ENCODE data around the gene TMEM26.
"Not testable (repeated sequence)": the region's sequence is repeated elsewhere in the genome, so short reads cannot be mapped to it uniquely, and the experiment has no call there.

The TMEM26 gene

DNA sequence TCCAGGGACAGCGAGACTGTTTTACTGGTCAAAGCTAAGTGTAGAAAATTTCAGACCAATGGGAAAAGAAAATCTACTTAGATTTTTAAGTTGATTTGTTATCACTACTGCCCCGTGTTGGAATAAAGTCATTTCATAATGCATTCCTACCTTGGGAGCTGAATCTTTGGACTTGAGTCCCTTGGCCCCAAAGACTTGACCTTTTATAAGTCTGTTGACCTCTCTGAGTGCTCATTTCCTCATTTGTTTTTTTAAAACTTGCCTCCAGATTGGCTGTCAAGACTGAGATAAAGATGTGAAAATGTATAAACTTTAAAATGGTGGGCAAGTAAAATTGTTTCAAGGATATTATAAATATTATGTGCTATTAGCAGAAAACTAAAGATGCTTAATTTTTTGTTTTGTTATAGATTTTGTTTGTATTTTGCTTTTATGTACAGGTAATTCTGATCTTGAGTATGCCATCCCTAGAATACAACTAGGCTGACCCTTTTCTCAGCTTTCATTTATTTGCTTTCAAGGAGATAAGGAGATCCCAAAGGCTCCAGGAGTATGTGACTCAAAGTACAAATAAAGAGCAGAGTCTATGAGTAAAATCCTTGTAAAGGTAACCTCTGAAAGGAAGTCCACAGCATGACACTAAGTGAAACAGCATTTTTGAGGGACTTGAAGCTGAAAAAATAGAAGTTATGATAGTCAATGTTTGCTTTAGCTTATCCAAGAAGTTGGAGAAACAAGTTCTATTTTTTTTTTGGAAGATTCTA is 54.6 kb downstream of the TMEM26 start:
- no peak for DNase-seq

DNA sequence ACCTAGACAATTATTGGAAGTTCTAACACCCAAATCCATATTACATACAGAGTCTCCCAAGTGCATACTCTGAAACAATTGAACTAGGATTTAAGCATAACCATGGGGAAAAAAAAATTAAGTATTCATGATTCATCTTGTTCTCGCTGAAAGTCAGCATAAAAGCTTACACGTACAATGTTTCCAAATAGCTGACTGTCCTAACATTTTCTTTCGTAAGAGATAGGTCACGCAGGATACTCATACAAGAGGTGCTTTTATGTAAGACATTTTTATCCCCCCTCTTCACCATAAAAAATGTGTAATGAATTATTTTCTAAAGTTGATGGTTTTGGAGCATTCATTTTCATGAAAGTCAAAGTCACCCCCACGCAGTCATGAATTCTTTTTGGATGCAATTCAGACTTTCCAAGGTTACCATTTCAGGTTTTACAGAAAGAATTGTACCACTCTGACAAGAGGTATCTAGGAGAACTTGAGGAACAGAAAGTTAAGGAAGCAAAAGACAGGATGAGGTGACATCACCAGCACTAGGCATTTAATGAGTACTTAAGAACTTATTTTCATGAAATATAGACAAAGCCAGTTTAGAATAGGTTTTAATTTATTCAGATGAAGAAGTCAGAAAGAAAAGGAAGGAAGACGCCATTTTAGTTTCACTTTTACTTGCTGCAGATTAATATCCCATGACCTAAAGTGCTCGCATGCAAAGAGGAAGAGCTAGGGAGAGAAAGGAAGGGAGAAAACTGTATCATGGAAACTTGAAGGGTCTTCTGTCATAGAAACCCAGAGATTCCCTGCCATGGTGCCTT is 55.8 kb downstream of the TMEM26 start:
- DNase-seq: no peak

DNA sequence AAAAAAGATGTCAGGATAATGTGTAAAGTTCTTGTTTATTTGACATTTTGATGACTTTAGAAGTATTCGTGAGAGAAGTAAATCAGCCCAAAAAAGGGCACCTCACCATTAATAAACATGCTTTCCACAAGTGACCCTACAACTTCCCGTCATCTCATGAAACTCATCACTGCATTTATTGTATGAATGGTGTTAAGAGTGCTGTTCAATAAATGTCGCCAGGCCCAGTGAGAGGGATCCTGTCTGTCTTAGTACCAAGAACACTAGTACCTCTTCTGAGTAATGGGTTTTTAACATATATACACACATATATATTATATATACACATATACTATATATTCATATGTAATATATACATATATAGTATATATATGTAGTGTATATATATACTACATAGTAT is 61.9 kb downstream of the TMEM26 start:
- no peak for DNase-seq

DNA sequence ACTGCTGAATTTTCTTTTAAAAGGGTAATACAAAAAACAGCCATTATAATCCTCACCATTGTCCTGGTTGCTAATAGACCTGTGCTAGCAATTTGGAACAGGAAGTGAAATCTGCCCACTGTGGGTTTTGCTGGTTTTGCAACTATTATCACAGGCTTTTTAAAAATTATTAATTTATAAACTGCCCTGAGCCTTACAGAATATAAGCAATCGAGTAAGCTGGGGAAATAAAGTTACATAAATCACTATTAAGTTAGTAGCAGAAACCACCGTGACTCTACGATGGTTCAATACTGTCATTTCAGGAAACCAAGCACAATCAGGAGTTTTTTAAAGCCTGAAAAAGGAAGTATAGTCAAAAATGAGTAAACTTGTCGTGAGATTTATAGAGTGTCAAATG is 62.3 kb downstream of the TMEM26 start:
- no peak for DNase-seq

DNA sequence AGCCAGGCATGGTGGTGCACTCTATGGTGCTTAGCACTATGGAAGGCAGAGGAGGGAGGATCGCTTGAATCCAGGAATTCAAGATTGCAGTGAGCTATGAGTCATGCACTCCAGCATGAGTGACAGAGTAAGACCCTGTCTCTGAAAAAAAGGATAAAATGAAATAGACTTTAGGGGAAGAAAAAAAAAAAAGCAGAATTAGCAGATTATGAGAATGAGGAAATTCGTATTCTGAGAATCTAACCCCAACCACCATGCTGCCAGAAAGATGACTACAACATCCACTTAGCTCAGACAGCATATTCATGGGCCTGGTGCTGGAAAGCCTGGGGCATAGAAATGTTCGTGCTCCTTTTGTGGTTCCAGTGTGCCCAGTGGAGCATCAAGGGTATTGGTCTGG is 63.3 kb downstream of the TMEM26 start:
- DNase-seq: no peak

DNA sequence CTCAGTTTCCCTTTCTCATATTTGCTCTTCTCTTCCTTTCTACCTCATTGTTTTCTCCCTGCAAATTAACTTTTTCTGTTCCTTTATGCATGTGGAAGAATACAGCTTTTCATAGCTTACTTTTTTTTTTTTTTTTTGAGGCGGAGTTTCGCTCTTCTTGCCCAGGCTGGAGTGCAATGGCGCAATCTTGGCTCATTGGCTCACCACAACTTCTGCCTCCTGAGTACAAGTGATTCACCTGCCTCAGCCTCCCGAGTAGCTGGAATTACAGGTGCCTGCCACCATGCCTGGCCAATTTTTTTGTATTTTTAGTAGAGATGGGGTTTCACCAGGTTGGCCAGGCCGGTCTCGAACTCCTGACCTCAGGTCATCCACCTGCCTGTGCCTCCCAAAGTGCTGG is 64.2 kb downstream of the TMEM26 start:
- DNase-seq: not testable (repeated sequence)

DNA sequence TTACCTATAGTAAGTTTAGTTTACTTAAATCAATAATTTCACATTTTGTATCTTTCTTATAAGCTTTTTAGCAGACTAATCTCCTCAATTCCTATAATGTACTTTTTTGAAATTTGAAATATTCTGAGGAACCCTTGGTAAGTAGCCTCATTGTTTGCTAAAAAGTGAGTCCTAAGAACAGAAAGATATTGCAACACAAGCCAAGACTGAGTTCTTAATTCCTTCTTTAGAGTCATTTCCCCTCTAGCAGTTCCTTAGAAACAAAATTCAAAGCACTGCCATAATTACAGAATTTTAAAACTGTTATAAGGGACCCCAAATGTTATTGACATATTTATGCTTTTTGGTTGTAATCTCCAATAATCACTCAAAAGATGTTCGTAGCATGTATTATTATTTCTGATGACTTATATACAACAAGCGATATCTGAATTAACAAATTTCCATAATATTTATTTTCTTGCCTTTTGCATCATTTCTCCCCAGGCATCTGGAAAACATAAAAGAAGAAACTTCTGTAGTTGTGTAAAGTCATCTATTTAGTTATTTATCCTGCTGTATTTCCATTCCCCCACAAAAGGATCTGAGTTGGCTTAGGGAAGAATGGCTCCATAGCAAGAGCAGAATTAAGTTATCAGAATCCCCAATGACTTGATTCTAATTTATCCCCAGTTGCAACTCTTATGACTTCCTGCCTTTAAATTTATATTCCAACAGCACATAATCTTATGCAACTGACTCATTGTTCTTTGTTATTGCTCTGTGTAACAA is 67.8 kb downstream of the TMEM26 start:
- no peak for DNase-seq

DNA sequence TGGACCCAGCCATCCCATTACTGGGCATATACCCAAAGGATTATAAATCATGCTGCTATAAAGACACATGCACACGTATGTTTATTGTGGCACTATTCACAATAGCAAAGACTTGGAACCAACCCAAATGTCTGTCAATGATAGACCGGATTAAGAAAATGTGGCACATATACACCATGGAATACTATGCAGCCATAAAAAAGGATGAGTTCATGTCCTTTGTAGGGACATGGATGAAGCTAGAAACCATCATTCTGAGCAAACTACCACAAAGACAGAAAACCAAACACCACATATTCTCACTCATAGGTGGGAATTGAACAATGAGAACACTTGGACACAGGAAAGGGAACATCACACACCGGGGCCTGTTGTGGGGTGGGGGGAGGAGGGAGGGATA is 72.0 kb downstream of the TMEM26 start:
- not testable (repeated sequence) for DNase-seq

DNA sequence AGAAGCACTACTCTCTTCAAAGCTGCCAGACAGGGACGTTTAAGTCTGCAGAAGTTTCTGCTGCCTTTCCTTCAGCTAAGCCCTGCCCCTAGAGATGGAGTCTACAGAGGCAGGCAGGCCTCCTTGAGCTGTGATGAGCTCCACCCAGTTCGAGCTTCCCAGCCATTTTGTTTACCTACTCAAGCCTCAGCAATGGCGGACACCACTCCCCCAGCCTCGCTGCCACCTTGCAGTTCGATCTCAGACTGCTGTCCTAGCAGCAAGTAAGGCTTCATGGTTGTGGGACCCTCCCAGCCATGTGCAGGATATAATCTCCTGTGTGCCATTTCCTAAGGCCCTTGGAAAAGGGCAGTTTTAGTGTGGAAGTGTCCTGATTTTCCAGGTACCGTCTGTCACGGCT is 74.3 kb downstream of the TMEM26 start:
- no peak for DNase-seq

DNA sequence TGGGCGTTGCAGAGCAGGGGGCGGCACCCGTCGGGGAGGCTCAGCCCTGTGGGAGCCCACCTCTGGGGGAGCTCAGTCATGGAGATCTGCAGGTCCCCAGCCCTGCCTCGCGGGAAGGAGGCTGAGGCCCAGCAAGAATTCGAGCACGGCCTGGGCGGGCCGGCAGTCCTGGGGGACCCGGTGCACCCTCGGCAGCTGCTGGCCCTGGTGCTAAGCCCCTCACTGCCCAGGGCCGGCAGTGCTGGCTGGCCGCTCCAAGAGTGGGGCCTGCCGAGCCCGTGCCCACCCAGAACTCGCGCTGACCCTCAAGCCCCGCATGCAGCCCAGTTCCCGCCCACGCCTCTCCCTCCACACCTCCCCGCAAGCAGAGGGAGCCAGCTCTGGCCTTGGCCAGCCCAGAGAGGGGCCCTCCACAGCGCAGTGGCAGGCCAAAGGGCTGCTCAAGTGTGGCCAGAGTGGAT is 76.2 kb downstream of the TMEM26 start:
- DNase-seq: no peak

DNA sequence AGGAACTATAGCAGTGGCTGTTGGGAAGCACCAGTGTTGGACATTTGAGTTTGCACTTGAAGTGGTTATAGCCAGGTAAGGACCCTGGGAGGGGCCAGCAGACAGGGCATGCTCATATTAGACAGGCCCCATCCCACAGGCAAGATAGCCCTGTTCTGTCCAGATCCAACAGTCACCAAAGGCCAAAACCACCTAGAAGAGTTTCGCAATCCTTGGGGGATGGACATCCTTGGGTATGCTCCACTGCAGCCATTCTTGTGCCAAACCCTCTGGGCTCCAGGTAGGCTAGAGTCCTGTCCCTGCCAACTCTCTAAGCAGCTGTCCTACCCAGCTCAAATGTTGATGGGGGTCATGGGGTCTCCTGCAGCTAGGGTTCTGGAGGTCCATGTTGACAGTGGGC is 76.8 kb downstream of the TMEM26 start:
- no peak for DNase-seq

DNA sequence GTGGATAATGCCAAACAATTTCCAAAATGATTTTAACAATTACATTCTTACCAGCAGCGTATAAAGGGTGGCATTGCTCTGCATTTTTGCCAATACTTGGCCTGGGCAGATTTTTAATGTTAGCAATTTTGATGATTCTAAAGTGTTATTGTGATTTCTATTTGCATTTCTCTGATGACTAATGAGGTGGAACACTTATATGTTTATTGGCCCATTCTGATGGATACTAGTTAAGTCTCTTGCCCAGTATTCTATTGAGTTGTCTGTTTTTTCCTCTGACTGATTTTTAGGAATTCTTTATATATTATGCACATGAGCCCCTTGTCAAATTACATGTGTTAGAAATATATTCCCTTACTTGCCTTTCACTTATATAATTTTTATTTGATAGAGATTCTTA is 86.8 kb downstream of the TMEM26 start:
- DNase-seq: no peak

DNA sequence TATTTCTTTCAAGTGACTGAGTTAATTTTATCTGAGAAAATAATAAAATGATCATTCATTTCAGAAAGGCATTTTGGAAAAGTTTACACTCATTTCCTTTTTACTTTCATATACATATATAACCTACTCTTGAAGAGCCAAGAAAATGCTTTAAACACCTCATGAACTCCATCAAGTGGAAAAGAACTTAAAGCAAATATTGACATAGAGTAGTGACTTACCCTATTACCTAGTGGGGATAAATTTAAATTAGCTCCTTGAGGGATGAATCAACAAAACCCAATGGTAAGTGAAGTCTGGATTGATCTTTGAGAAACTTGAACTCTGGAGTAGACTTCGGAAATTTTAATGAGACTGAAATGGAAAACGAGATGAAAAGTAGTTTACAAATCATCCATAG is 88.6 kb downstream of the TMEM26 start:
- no peak for DNase-seq

DNA sequence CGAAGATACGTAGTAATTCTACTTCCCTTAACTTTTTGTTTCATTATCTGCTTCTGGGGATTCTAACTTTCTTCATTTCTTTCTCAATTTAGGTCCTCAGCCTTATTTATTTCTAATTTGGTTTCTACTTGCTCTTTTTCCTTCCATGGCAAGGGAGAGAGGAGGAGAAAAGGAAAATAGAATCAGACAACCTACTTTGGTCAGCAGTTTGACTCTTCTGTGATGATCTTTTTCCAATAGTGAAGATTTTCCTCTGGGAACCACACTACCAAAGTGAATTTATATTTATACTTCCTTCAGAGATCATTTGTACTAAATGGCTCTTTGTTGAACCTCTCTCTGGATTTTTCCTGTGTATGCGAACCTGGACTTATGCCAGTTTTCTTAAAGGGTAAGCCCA is 90.2 kb downstream of the TMEM26 start:
- DNase-seq: no peak

DNA sequence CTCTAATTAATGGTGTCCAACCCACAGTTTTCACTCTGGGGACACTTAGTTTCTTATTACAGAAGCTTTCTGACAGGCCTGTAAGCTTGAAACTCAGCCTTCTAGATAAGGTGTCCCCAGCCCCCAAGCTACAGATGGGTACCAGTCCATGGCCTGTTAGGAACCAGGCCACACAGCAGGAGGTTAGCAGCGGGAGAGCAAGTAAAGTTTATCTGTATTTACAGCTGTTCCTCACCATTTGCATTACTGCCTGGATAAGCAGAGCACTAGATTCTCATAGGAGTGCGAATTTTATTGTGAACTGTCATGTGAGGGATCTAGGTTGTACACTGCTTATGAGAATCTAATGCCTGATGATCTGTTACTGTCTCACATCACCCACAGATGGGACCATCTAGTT is 93.7 kb downstream of the TMEM26 start:
- DNase-seq: no peak

DNA sequence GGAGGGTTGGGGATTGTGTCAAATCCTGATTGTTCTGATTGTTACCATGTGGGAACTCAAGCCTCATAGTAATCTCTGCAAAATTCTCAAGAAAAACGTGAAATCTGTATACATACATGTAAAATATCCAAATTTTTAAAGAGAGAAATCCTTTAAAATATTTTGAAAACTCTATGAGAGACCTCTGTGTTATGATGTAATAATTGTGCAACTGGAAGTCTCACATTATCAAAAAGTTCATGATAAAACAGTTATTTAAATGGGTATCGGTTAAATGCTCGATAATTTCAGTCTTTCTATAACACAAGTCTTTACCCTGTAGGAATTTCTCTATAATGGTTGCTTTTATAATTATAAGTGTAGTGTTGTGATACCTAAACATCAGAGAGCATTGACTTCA is 95.5 kb downstream of the TMEM26 start:
- DNase-seq: no peak
